MCF 10A (cell line): ENCODE data around the gene NAA25. TPM values are rescaled to one million over a fixed set of nuclear protein-coding genes. Genes with fewer than 3 reads are reported as not detected.

Source experiments
- BruUV-seq: library from RNA; stranded (reverse); fragments of 400-500 nt; replicated peaks from 2 replicates; lab custom pipeline; 2021; lab: Mats Ljungman, UMichigan
- CTCF ChIA-PET: fragments of 300-600 bp; sonication (Branson Sonifier 250); formaldehyde crosslinking; extraction: SDS; loops from one replicate; lab custom pipeline; 2021; ENCODE audit warnings: antibody characterized with exemption, inconsistent platforms; lab: Yijun Ruan, JAX
- POLR2A ChIA-PET: fragments of 300-600, 350-650 bp; sonication (Branson Sonifier 250); formaldehyde crosslinking; extraction: SDS; loops from one replicate; lab custom pipeline; 2020; ENCODE audit warnings: antibody characterized with exemption, inconsistent platforms; lab: Yijun Ruan, JAX
- DNase-seq: peaks from one replicate; pipeline ENCODE4 v3.0.0-alpha.2; 2018; ENCODE audit not compliant: unreplicated experiment
- H3K27ac Mint-ChIP-seq: one replicate; pipeline ENCODE4 v1.8.0; 2022; ENCODE audit warnings: mild to moderate bottlenecking, low read depth, mixed read lengths; ENCODE audit not compliant: unreplicated experiment
- H3K27me3 Mint-ChIP-seq: one replicate; pipeline ENCODE4 v1.8.0; 2022; ENCODE audit warnings: mixed read lengths; ENCODE audit not compliant: insufficient read depth, unreplicated experiment
- H3K36me3 Mint-ChIP-seq: one replicate; pipeline ENCODE4 v1.8.0; 2022; ENCODE audit warnings: mild to moderate bottlenecking, moderate library complexity, mixed read lengths; ENCODE audit not compliant: insufficient read depth, unreplicated experiment
- H3K4me1 Mint-ChIP-seq: one replicate; pipeline ENCODE4 v1.8.0; 2022; ENCODE audit warnings: mixed read lengths; ENCODE audit not compliant: insufficient read depth, unreplicated experiment
- H3K4me3 Mint-ChIP-seq: one replicate; pipeline ENCODE4 v1.8.0; 2022; ENCODE audit warnings: mild to moderate bottlenecking, moderate library complexity, mixed read lengths; ENCODE audit not compliant: unreplicated experiment
- H3K9me3 Mint-ChIP-seq: one replicate; pipeline ENCODE4 v1.8.0; 2022; ENCODE audit warnings: mixed read lengths; ENCODE audit not compliant: unreplicated experiment
- intact Hi-C: fragments of 100-400 bp; cut with micrococcal nuclease; formaldehyde crosslinking; loops from 2 replicates; pipeline ENCODE4 v1.14.1; 2022
- total RNA-seq: library from RNA; stranded (reverse); gene quantifications from 2 replicates; pipeline ENCODE4 v1.2.3, GENCODE V29; 2022
- TF ChIP-seq, protein P1 (sequence below): fragments of 200-600 bp; IDR thresholded peaks from one replicate; pipeline ENCODE4 v1.8.0; 2022; ENCODE audit warnings: antibody characterized with exemption, mild to moderate bottlenecking; ENCODE audit not compliant: unreplicated experiment

NAA25 gene
- total RNA-seq, 1 experiment from 2014 or later = 39.2 TPM

DNA sequence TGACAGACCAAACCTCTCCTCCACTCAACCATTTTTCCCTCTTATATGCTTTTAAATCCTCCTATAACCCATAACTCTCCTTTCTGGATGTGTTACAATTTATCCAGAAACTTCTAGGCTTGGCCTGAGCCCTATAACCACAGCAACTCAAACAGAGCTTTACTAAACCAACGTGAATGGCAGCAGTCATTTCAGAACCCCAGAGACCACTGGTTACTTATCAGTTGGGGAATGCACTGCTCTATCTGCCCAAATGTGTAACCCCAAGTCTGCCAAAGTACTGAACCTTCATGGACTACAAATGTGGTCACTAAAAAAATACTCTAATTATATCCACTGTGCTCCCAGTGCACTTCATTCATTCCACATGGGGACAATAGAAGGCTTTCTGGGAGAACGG lies 42.0 kb downstream of the NAA25 start:
- H3K27ac Mint-ChIP-seq = peak overlapping the region; percentile 41
- H3K9me3 Mint-ChIP-seq = no peaks in the 10 kb centered on the region
- CTCF ChIA-PET = no interaction called here
- no peaks in the 10 kb centered on the region for H3K27me3 Mint-ChIP-seq
- TF ChIP-seq, protein P1, sequence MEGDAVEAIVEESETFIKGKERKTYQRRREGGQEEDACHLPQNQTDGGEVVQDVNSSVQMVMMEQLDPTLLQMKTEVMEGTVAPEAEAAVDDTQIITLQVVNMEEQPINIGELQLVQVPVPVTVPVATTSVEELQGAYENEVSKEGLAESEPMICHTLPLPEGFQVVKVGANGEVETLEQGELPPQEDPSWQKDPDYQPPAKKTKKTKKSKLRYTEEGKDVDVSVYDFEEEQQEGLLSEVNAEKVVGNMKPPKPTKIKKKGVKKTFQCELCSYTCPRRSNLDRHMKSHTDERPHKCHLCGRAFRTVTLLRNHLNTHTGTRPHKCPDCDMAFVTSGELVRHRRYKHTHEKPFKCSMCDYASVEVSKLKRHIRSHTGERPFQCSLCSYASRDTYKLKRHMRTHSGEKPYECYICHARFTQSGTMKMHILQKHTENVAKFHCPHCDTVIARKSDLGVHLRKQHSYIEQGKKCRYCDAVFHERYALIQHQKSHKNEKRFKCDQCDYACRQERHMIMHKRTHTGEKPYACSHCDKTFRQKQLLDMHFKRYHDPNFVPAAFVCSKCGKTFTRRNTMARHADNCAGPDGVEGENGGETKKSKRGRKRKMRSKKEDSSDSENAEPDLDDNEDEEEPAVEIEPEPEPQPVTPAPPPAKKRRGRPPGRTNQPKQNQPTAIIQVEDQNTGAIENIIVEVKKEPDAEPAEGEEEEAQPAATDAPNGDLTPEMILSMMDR = no peak
- H3K4me1 Mint-ChIP-seq = no peaks in the 10 kb centered on the region
- POLR2A ChIA-PET = interaction anchor here (1.0 kb wide), 1 partner anchor 22 kb away, joined by 3 read pairs; no protein-coding TSS in a partner anchor
- H3K4me3 Mint-ChIP-seq = no peak overlapping the region
- BruUV-seq = TSS peak; percentile 14
- no peak for DNase-seq
- intact Hi-C loops = no loop called here
- H3K36me3 Mint-ChIP-seq = peaks cover 86% of the 10 kb centered on the region

DNA sequence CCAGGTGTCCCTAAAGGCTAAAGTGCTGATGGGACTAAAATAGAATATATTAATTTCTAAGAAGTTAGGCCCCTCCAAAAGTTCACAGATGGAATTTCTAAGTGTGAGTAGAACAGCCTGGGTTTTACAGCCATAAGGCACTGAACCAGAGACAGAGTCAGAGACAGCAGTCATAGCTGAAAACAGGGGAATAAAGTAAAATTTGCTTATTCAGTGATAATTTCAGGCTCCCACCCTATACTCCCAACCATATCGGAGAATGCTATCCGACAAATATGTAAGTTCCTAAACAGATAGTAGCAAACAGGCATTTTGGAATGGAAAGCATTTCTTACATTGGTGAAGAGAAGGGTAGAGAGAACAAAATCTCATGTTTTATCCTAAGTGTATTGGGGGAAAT lies 45.3 kb downstream of the NAA25 start:
- no peaks in the 10 kb centered on the region for H3K9me3 Mint-ChIP-seq
- H3K4me3 Mint-ChIP-seq = no peak overlapping the region
- no peaks in the 10 kb centered on the region for H3K27me3 Mint-ChIP-seq
- no peaks in the 10 kb centered on the region for H3K4me1 Mint-ChIP-seq
- no peak for DNase-seq
- peaks cover 85% of the 10 kb centered on the region for H3K36me3 Mint-ChIP-seq
- ChIA-PET CTCF (no interaction called here), POLR2A (no interaction called here)
- H3K27ac Mint-ChIP-seq = no peak overlapping the region
- intact Hi-C loops = no loop called here
- TF ChIP-seq, protein P1 = no peak
- no TSS peak for BruUV-seq

DNA sequence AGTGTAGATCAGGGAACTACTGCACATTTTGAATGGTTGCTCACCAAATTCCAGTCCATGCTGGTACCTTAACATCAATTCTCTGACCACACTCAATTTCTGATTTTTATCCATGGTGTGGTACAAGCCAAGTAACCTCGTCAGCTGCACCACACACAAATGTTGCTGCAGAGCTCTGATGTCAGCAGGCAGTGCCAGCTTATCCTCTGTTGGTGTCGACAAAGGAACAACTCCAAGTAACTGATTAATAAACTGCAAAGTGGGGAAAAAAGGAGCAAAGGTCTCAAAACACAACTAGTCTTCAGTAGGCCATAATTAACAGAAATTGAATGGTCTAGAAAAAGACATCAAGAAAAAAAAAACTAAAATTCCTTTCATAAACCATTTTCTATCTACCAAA lies 47.4 kb downstream of the NAA25 start:
- CTCF ChIA-PET = no interaction called here
- TF ChIP-seq, protein P1 = no peak
- Mint-ChIP-seq H3K4me3 (no peak overlapping the region), H3K27me3 (no peaks in the 10 kb centered on the region), H3K4me1 (no peaks in the 10 kb centered on the region), H3K9me3 (no peaks in the 10 kb centered on the region), H3K27ac (no peak overlapping the region), H3K36me3 (peaks cover 85% of the 10 kb centered on the region)
- POLR2A ChIA-PET = interaction anchor here (1.6 kb wide), 1 partner anchor 14 kb away, joined by 3 read pairs; no protein-coding TSS in a partner anchor
- BruUV-seq = no TSS peak
- no peak for DNase-seq
- intact Hi-C loops = no loop called here

DNA sequence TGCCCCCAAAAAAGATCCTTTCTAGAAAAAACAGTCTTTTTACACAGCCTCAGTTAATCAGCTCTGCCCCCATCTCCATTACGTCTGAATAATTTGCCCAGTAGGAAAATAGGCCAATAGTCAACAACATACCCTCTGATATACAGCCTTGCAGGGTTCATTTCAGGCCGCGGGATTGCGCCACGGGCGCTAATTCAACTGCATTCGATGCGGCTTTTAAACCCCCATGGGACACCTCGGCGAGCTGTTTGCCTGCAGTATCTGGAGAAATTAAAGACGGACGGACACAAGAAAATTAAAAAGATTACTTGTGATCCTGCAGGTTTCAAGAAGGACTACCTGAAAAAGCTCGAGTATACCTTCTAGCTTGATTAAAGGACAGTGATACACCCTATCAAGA lies 59.2 kb downstream of the NAA25 start:
- no peak for DNase-seq
- intact Hi-C loops = no loop called here

More for the DNA sequence above, 59.2 kb downstream of the NAA25 start:
- Mint-ChIP-seq H3K36me3 (peaks cover 86% of the 10 kb centered on the region), H3K9me3 (no peaks in the 10 kb centered on the region), H3K27ac (peak overlapping the region; percentile 61), H3K4me1 (no peaks in the 10 kb centered on the region), H3K4me3 (no peak overlapping the region), H3K27me3 (no peaks in the 10 kb centered on the region)
- no TSS peak for BruUV-seq
- ChIA-PET CTCF (interaction anchor here (0.6 to 0.7 kb wide), 2 partner anchors 30 to 53 kb away, joined by 3 read pairs; no protein-coding TSS in a partner anchor), POLR2A (no interaction called here)
- TF ChIP-seq, protein P1 = no peak
